H9 (cell line): Measurements from ENCODE around the gene TMC1. TPM values are rescaled to one million over a fixed set of nuclear protein-coding genes. Genes with fewer than 3 reads are reported as not detected.

ENCODE experiments used
- DNase-seq: peaks from one replicate; pipeline ENCODE4 v3.0.0-alpha.2; 2017
- H2AFZ ChIP-seq: one replicate; pipeline ENCODE4 v1.6.1; 2013; ENCODE audit warnings: mild to moderate bottlenecking, low read length, control low read depth, moderate library complexity
- H2AK5ac ChIP-seq: 2 replicates; pipeline ENCODE4 v1.6.1; 2013; ENCODE audit warnings: low read length, control low read depth, mixed read lengths; ENCODE audit not compliant: insufficient read length
- H2BK120ac ChIP-seq: one replicate; pipeline ENCODE4 v1.6.1; 2013; ENCODE audit warnings: low read depth, mild to moderate bottlenecking, low read length, control low read depth, inconsistent platforms; ENCODE audit not compliant: poor library complexity, severe bottlenecking
- H2BK12ac ChIP-seq: 2 replicates; pipeline ENCODE4 v1.6.1; 2013; ENCODE audit warnings: low read length, control low read depth, mixed read lengths, low read depth; ENCODE audit not compliant: insufficient read length
- H2BK15ac ChIP-seq: 2 replicates; pipeline ENCODE4 v1.6.1; 2013; ENCODE audit warnings: low read depth, low read length, control low read depth
- H2BK20ac ChIP-seq: one replicate; pipeline ENCODE4 v1.6.1; 2013; ENCODE audit warnings: low read depth, mild to moderate bottlenecking, low read length, control low read depth, inconsistent platforms; ENCODE audit not compliant: poor library complexity, severe bottlenecking
- H2BK5ac ChIP-seq: 2 replicates; pipeline ENCODE4 v1.6.1; 2013; ENCODE audit warnings: low read length, control low read depth, mixed read lengths; ENCODE audit not compliant: insufficient read length
- H3K14ac ChIP-seq: 2 replicates; pipeline ENCODE4 v1.6.1; 2013; ENCODE audit warnings: low read length, control low read depth; ENCODE audit not compliant: insufficient read depth
- H3K18ac ChIP-seq: 2 replicates; pipeline ENCODE4 v1.6.1; 2013; ENCODE audit warnings: low read depth, mild to moderate bottlenecking, mixed read lengths, low read length, control low read depth; ENCODE audit not compliant: insufficient read length
- H3K23ac ChIP-seq: 2 replicates; pipeline ENCODE4 v1.6.1; 2013; ENCODE audit warnings: low read length, control low read depth, mixed read lengths, low read depth; ENCODE audit not compliant: insufficient read length
- H3K23me2 ChIP-seq: 2 replicates; pipeline ENCODE4 v1.6.1; 2013; ENCODE audit warnings: low read depth, mild to moderate bottlenecking, mixed read lengths, low read length, control low read depth; ENCODE audit not compliant: insufficient read length, poor library complexity, severe bottlenecking
- H3K27ac ChIP-seq: 2 replicates; pipeline ENCODE4 v1.5.1; 2013; ENCODE audit warnings: low read length, control low read depth, mixed read lengths, low read depth; ENCODE audit not compliant: insufficient read length
- H3K27me3 ChIP-seq: 2 replicates; pipeline ENCODE4 v1.6.1; 2013; ENCODE audit warnings: low read length, control low read depth, inconsistent platforms; ENCODE audit not compliant: insufficient read depth
- H3K4ac ChIP-seq: 2 replicates; pipeline ENCODE4 v1.6.1; 2013; ENCODE audit warnings: low read depth, mild to moderate bottlenecking, control low read depth, inconsistent platforms, low read length, moderate library complexity
- H3K4me1 ChIP-seq: 2 replicates; pipeline ENCODE4 v1.6.1; 2013; ENCODE audit warnings: low read length, control low read depth, inconsistent platforms; ENCODE audit not compliant: insufficient read depth
- H3K4me2 ChIP-seq: 2 replicates; pipeline ENCODE4 v1.6.1; 2013; ENCODE audit warnings: low read length, control low read depth, mixed read lengths; ENCODE audit not compliant: insufficient read length, insufficient read depth
- H3K56ac ChIP-seq: 2 replicates; pipeline ENCODE4 v1.6.1; 2013; ENCODE audit warnings: low read depth, mild to moderate bottlenecking, mixed read lengths, low read length, control low read depth; ENCODE audit not compliant: insufficient read length
- H3K79me1 ChIP-seq: 2 replicates; pipeline ENCODE4 v1.6.1; 2013; ENCODE audit warnings: low read depth, mild to moderate bottlenecking, moderate library complexity, low read length, control low read depth, inconsistent platforms; ENCODE audit not compliant: insufficient read depth, poor library complexity, severe bottlenecking
- H3K79me2 ChIP-seq: 2 replicates; pipeline ENCODE4 v1.6.1; 2013; ENCODE audit warnings: low read length, control low read depth, inconsistent platforms; ENCODE audit not compliant: insufficient read depth
- H3K9ac ChIP-seq: 2 replicates; pipeline ENCODE4 v1.6.1; 2013; ENCODE audit warnings: low read length, control low read depth, mixed read lengths; ENCODE audit not compliant: insufficient read length; ENCODE audit errors: extremely low read depth
- H3K9me3 ChIP-seq: one replicate; pipeline ENCODE4 v1.6.1; 2013; ENCODE audit warnings: low read depth, low read length, inconsistent platforms; ENCODE audit not compliant: control insufficient read depth
- H3T11ph ChIP-seq: one replicate; pipeline ENCODE4 v1.6.1; 2013; ENCODE audit warnings: mild to moderate bottlenecking, low read length, control low read depth, inconsistent platforms
- H4K20me1 ChIP-seq: one replicate; pipeline ENCODE4 v1.6.1; 2013; ENCODE audit not compliant: control insufficient read depth, insufficient read length, insufficient read depth
- H4K5ac ChIP-seq: 2 replicates; pipeline ENCODE4 v1.6.1; 2013; ENCODE audit warnings: low read depth, mild to moderate bottlenecking, mixed read lengths, low read length, control low read depth; ENCODE audit not compliant: insufficient read length
- H4K8ac ChIP-seq: replicated peaks from 2 replicates; pipeline ENCODE4 v1.6.1; 2013; ENCODE audit warnings: low read length, control low read depth, mixed read lengths, low read depth; ENCODE audit not compliant: insufficient read length
- H4K91ac ChIP-seq: 2 replicates; pipeline ENCODE4 v1.6.1; 2013; ENCODE audit warnings: low read depth, mild to moderate bottlenecking, moderate library complexity, mixed read lengths, low read length, control low read depth; ENCODE audit not compliant: insufficient read length
- H3K27ac Mint-ChIP-seq, 3 experiments: 2 replicates in 2 of 3; 3 replicates in 1 of 3; pipeline ENCODE4 v1.8.0; 2020 to 2021; ENCODE audit warnings: mixed read lengths in 3 of 3, mild to moderate bottlenecking in 1 of 3, moderate library complexity in 1 of 3
- H3K27me3 Mint-ChIP-seq: 2 replicates; pipeline ENCODE4 v1.8.0; 2021; ENCODE audit warnings: low read depth, mild to moderate bottlenecking, moderate library complexity, mixed read lengths
- H3K36me3 Mint-ChIP-seq, 3 experiments: 2 replicates in 2 of 3; 3 replicates in 1 of 3; pipeline ENCODE4 v1.8.0; 2020 to 2021; ENCODE audit warnings: low read depth in 3 of 3, mixed read lengths in 3 of 3; ENCODE audit not compliant: insufficient read depth in 1 of 3
- H3K4me1 Mint-ChIP-seq, 2 experiments: 2 replicates each; pipeline ENCODE4 v1.8.0; 2020; ENCODE audit warnings: mixed read lengths in 2 of 2
- H3K4me3 Mint-ChIP-seq, 2 experiments: 2 replicates in 1 of 2; 3 replicates in 1 of 2; pipeline ENCODE4 v1.8.0; 2020 to 2021; ENCODE audit warnings: mild to moderate bottlenecking in 2 of 2, mixed read lengths in 2 of 2, moderate library complexity in 1 of 2
- H3K9me3 Mint-ChIP-seq, 2 experiments: 2 replicates in 1 of 2; 3 replicates in 1 of 2; pipeline ENCODE4 v1.8.0; 2020; ENCODE audit warnings: mild to moderate bottlenecking in 2 of 2, mixed read lengths in 2 of 2, moderate library complexity in 1 of 2
- WGBS: extraction: QIAGEN DNeasy Blood & Tissue Kit; methylation state at CpG from one replicate; pipeline ENCODE4 v1.1.7; 2013; ENCODE audit warnings: missing lambda C conversion rate, low lambda C conversion rate, mixed read lengths; ENCODE audit not compliant: insufficient read length; ENCODE audit errors: extremely low coverage; 5-methylcytosine and 5-hydroxymethylcytosine counted together
- total RNA-seq: library from RNA; stranded (reverse); gene quantifications from 2 replicates; pipeline ENCODE4 v1.2.1, GENCODE V29; 2021
- TF ChIP-seq, protein P1 (sequence below): fragments of 200-600 bp; sonication (generic); conservative IDR thresholded peaks from 3 replicates; pipeline ENCODE4 v1.8.0; 2021; ENCODE audit warnings: antibody characterized with exemption, mild to moderate bottlenecking

Gene TMC1
- total RNA-seq, 1 experiment from 2014 or later, result 2.4 TPM

- WGBS, result no CpG with 5 or more reads among the region's 5 CpGs
- Histone ChIP-seq H3K14ac (no peak overlapping the region), H3K79me1 (no peaks in the 10 kb centered on the region), H3K18ac (no peak overlapping the region), H4K5ac (no peak overlapping the region), H4K91ac (no peak overlapping the region), H2BK20ac (no peak overlapping the region), H3T11ph (no peak overlapping the region), H3K9ac (no peak overlapping the region), H4K8ac (no peak overlapping the region), H3K4ac (no peak overlapping the region), H3K4me2 (no peak overlapping the region), H3K9me3 (no peaks in the 10 kb centered on the region), H2BK12ac (no peak overlapping the region), H2AK5ac (no peak overlapping the region), H3K23me2 (no peaks in the 10 kb centered on the region), H3K4me1 (no peaks in the 10 kb centered on the region; the same call in 1 of the 2 replicates), H2BK15ac (no peak overlapping the region), H3K23ac (no peak overlapping the region), H4K20me1 (no peaks in the 10 kb centered on the region), H2BK120ac (no peak overlapping the region), H3K27me3 (no peaks in the 10 kb centered on the region), H2AFZ (peak overlapping the region; percentile 73), H3K79me2 (no peaks in the 10 kb centered on the region), H2BK5ac (no peak overlapping the region), H3K27ac (no peak overlapping the region), H3K56ac (no peak overlapping the region)
- no peak overlapping the region for H3K4me3 Mint-ChIP-seq
- no peaks in the 10 kb centered on the region for H3K27me3 Mint-ChIP-seq
- H3K27ac Mint-ChIP-seq, result no peak overlapping the region; a peak in 1 of 7 replicates
- no peak for DNase-seq
- TF ChIP-seq, protein P1, sequence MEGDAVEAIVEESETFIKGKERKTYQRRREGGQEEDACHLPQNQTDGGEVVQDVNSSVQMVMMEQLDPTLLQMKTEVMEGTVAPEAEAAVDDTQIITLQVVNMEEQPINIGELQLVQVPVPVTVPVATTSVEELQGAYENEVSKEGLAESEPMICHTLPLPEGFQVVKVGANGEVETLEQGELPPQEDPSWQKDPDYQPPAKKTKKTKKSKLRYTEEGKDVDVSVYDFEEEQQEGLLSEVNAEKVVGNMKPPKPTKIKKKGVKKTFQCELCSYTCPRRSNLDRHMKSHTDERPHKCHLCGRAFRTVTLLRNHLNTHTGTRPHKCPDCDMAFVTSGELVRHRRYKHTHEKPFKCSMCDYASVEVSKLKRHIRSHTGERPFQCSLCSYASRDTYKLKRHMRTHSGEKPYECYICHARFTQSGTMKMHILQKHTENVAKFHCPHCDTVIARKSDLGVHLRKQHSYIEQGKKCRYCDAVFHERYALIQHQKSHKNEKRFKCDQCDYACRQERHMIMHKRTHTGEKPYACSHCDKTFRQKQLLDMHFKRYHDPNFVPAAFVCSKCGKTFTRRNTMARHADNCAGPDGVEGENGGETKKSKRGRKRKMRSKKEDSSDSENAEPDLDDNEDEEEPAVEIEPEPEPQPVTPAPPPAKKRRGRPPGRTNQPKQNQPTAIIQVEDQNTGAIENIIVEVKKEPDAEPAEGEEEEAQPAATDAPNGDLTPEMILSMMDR, result no peak
- H3K9me3 Mint-ChIP-seq, result no peaks in the 10 kb centered on the region
- peaks cover 16 to 18% of the 10 kb centered on the region in 2 experiments for H3K4me1 Mint-ChIP-seq
- no peaks in the 10 kb centered on the region for H3K36me3 Mint-ChIP-seq
Observed at GRCh38 chr9:72648324-72649126, 127.1 kb downstream of the TMC1 start.
